HCT116 (cell line): ENCODE data around the gene TNFAIP8L3. TPM values are rescaled to one million over a fixed set of nuclear protein-coding genes. Genes with fewer than 3 reads are reported as not detected.

Experiments
- ATAC-seq: fragments of 200-7000 bp; cut with Tn5 transposase; 2 replicates; pipeline ENCODE4 v1.9.1; 2020; ENCODE audit warnings: mild to moderate bottlenecking, moderate library complexity
- BruUV-seq: library from RNA; stranded (reverse); fragments of 400-500 nt; replicated peaks from 2 replicates; lab custom pipeline; 2021; lab: Mats Ljungman, UMichigan
- CTCF ChIA-PET: fragments of 300-600 bp; sonication (Branson Sonifier 250); formaldehyde crosslinking; loops from one replicate; lab custom pipeline; 2021; ENCODE audit warnings: antibody characterized with exemption; lab: Charles Lee
- POLR2A ChIA-PET: fragments of 300-600, 350-600 bp; sonication (Branson Sonifier 250); formaldehyde crosslinking; loops from one replicate; lab custom pipeline; 2021; ENCODE audit warnings: antibody characterized with exemption; lab: Charles Lee
- RAD21 ChIA-PET, 2 experiments: fragments of 300-600 bp; sonication (Branson Sonifier 250); formaldehyde crosslinking; loops; one replicate each; lab custom pipeline; 2023; ENCODE audit warnings: low total read pairs in 2 of 2; ENCODE audit not compliant: uncharacterized antibody in 2 of 2, unreplicated experiment in 2 of 2, low non-redundant PET in 1 of 2; lab: Charles Lee
- DNase-seq: peaks from one replicate; pipeline ENCODE4 v3.0.0-alpha.2; 2010; ENCODE audit warnings: low read depth, low spot score
- H2AFZ ChIP-seq: fragments of 200-600 bp; shearing (Covaris generic), sonication (generic); 2 replicates; pipeline ENCODE4 v1.6.1; 2017; ENCODE audit warnings: low read depth, mixed run types, mixed read lengths, antibody characterized with exemption, low read length; ENCODE audit not compliant: poor library complexity, severe bottlenecking
- H3K27ac ChIP-seq: 2 replicates; pipeline ENCODE4 v1.5.1; 2012; ENCODE audit warnings: low read depth, low read length
- H3K27me3 ChIP-seq: fragments of 200-600 bp; sonication (generic); 2 replicates; pipeline ENCODE4 v1.6.1; 2016; ENCODE audit warnings: mixed run types, low read length, mixed read lengths; ENCODE audit not compliant: insufficient read depth
- H3K36me3 ChIP-seq, 2 experiments: fragments of 200-500 bp in 1 of 2; fragments of 200-600 bp in 1 of 2; sonication (Bioruptor generic) in 1 of 2; sonication (generic) in 1 of 2; 2 replicates each; pipeline versions ENCODE4 v1.5.1 to v1.6.1; 2014 to 2016; ENCODE audit warnings: low read length in 2 of 2, inconsistent platforms in 1 of 2, mixed read lengths in 1 of 2, mixed run types in 1 of 2; ENCODE audit not compliant: insufficient read depth in 2 of 2, control insufficient read depth in 1 of 2
- H3K4me1 ChIP-seq, 2 experiments: fragments of 200-600 bp in 1 of 2; sonication (generic) in 1 of 2; 2 replicates each; pipeline versions ENCODE4 v1.5.1 to v1.6.1; 2012 to 2017; ENCODE audit warnings: low read length in 2 of 2, inconsistent platforms in 1 of 2, mild to moderate bottlenecking in 1 of 2, mixed read lengths in 1 of 2, mixed run types in 1 of 2, moderate library complexity in 1 of 2; ENCODE audit not compliant: insufficient read depth in 2 of 2, control insufficient read depth in 1 of 2
- H3K4me2 ChIP-seq: fragments of 200-600 bp; sonication (generic); 2 replicates; pipeline ENCODE4 v1.6.1; 2017; ENCODE audit warnings: mixed run types, low read length, mixed read lengths
- H3K4me3 ChIP-seq, 2 experiments: fragments of 200-600 bp in 1 of 2; sonication (generic) in 1 of 2; replicated peaks in 1 of 2; 2 replicates each; pipeline ENCODE4 v1.5.1; 2011 to 2016; ENCODE audit warnings: low read length in 2 of 2, control low read depth in 1 of 2, low read depth in 1 of 2, mild to moderate bottlenecking in 1 of 2, mixed read lengths in 1 of 2, mixed run types in 1 of 2
- H3K79me2 ChIP-seq: fragments of 200-600 bp; sonication (generic); 2 replicates; pipeline ENCODE4 v1.6.1; 2017; ENCODE audit warnings: mild to moderate bottlenecking, mixed run types, low read length, moderate library complexity, mixed read lengths; ENCODE audit not compliant: insufficient read depth
- H3K9ac ChIP-seq: fragments of 200-600 bp; sonication (generic); 2 replicates; pipeline ENCODE4 v1.6.1; 2016; ENCODE audit warnings: low read length, mixed read lengths
- H3K9me2 ChIP-seq: fragments of 200-600 bp; sonication (generic), shearing (Covaris generic); 2 replicates; pipeline ENCODE4 v1.6.1; 2017; ENCODE audit warnings: mixed run types, mild to moderate bottlenecking, moderate library complexity; ENCODE audit not compliant: insufficient read depth
- H3K9me3 ChIP-seq, 2 experiments: fragments of 200-500 bp in 1 of 2; fragments of 200-600 bp in 1 of 2; sonication (Bioruptor generic) in 1 of 2; sonication (generic) in 1 of 2; 2 replicates each; pipeline ENCODE4 v1.6.1; 2014 to 2017; ENCODE audit warnings: low read length in 2 of 2, mixed read lengths in 2 of 2, inconsistent platforms in 1 of 2, low read depth in 1 of 2, mild to moderate bottlenecking in 1 of 2, mixed run types in 1 of 2, moderate library complexity in 1 of 2; ENCODE audit not compliant: control insufficient read depth in 1 of 2, insufficient read depth in 1 of 2
- H4K20me1 ChIP-seq: fragments of 200-600 bp; sonication (generic), shearing (Covaris generic); 2 replicates; pipeline ENCODE4 v1.6.1; 2017; ENCODE audit warnings: mixed run types, mild to moderate bottlenecking, moderate library complexity; ENCODE audit not compliant: insufficient read depth
- CTCF ChIP-seq, 3 experiments: fragments of 200-600 bp in 1 of 3; sonication (generic) in 1 of 3; IDR thresholded peaks in 2 of 3; conservative IDR thresholded peaks in 1 of 3; 2 replicates each; pipeline ENCODE4 v1.5.1; 2012 to 2017; ENCODE audit warnings: low read depth in 2 of 3, low read length in 2 of 3, antibody characterized with exemption in 1 of 3, borderline replicate concordance in 1 of 3, control low read depth in 1 of 3, mild to moderate bottlenecking in 1 of 3, mixed read lengths in 1 of 3, mixed run types in 1 of 3, moderate library complexity in 1 of 3; ENCODE audit not compliant: insufficient read depth in 1 of 3
- ELF1 ChIP-seq: IDR thresholded peaks from 2 replicates; pipeline ENCODE4 v1.6.1; 2012; ENCODE audit warnings: low read depth, borderline replicate concordance
- MAX ChIP-seq: IDR thresholded peaks from 2 replicates; pipeline ENCODE4 v1.6.1; 2012
- POLR2A ChIP-seq: IDR thresholded peaks from 2 replicates; pipeline ENCODE4 v1.7.0; 2011; ENCODE audit warnings: borderline replicate concordance; ENCODE audit not compliant: insufficient read depth, insufficient read length; ENCODE audit errors: extremely low read depth
- POLR2AphosphoS5 ChIP-seq: IDR thresholded peaks from 2 replicates; pipeline ENCODE4 v1.6.1; 2011; ENCODE audit warnings: mild to moderate bottlenecking, low read depth, low read length, moderate library complexity
- RAD21 ChIP-seq: IDR thresholded peaks from 2 replicates; pipeline ENCODE4 v1.6.1; 2012; ENCODE audit warnings: low read depth, mild to moderate bottlenecking
- ZBTB33 ChIP-seq: IDR thresholded peaks from 2 replicates; pipeline ENCODE4 v1.6.1; 2011; ENCODE audit warnings: mild to moderate bottlenecking, low read length, moderate library complexity; ENCODE audit not compliant: insufficient replicate concordance; ENCODE audit errors: extremely low read depth
- intact Hi-C: fragments of 100-400 bp; cut with micrococcal nuclease; formaldehyde crosslinking; loops from 2 replicates; pipeline ENCODE4 v1.10.0; 2022
- total RNA-seq: library from RNA; stranded (reverse); gene quantifications from one replicate; pipeline ENCODE4 v1.2.1, GENCODE V29; 2021; ENCODE audit not compliant: unreplicated experiment

Gene TNFAIP8L3
- total RNA-seq, 1 experiment from 2014 or later = 0.47 TPM

GRCh38 chr15:51074926-51075325 lies 19.8 kb downstream of the TNFAIP8L3 start:
- no peaks in the 10 kb centered on the region for H3K27me3 ChIP-seq
- no peak overlapping the region for H2AFZ ChIP-seq
- H3K9me2 ChIP-seq = no peaks in the 10 kb centered on the region
- no peak overlapping the region for H3K27ac ChIP-seq
- no TSS peak for BruUV-seq
- ChIA-PET CTCF (no interaction called here), POLR2A (no interaction called here), RAD21 (no interaction called here)
- no peak for DNase-seq
- no peak overlapping the region for H3K9ac ChIP-seq
- H3K36me3 ChIP-seq = no peaks in the 10 kb centered on the region
- H3K4me1 ChIP-seq = peaks cover 0 to 1% of the 10 kb centered on the region in 2 experiments; a peak in 1 of 4 replicates
- no peak overlapping the region for H3K4me3 ChIP-seq
- H4K20me1 ChIP-seq = no peaks in the 10 kb centered on the region
- H3K79me2 ChIP-seq = no peaks in the 10 kb centered on the region
- no peak for ATAC-seq
- intact Hi-C loops = no loop called here
- H3K4me2 ChIP-seq = no peak overlapping the region
- no peaks in the 10 kb centered on the region for H3K9me3 ChIP-seq
- TF ChIP-seq MAX = no peak
- TF ChIP-seq POLR2A = no peak
- no peak for TF ChIP-seq ZBTB33
- no peak for TF ChIP-seq RAD21
- TF ChIP-seq CTCF (IDR thresholded peaks at IDR 0.05 in 2 of 3, conservative IDR thresholded peaks at IDR 0.05 in 1 of 3; ENCODE audit: borderline replicate concordance in 1 of 3, insufficient read depth in 1 of 3, low read depth in 2 of 3, low read length in 2 of 3) = no peak
- no peak for TF ChIP-seq ELF1
- TF ChIP-seq POLR2AphosphoS5 = no peak
